CD14-positive monocyte (primary cell): ENCODE results near the gene SH3RF3. TPM values are rescaled to one million over a fixed set of nuclear protein-coding genes. Genes with fewer than 3 reads are reported as not detected.
A peak's percentile ranks its signal among the peaks of the same experiment; 100 is the strongest.

Experiments used
- DNase-seq, 3 donors: peaks; one replicate each; pipeline ENCODE4 v3.0.0-alpha.2; 2011 to 2022
- H2AFZ ChIP-seq: 2 replicates; pipeline ENCODE4 v1.6.0; 2012; ENCODE audit warnings: mild to moderate bottlenecking, low read depth, low read length, inconsistent platforms; ENCODE audit not compliant: insufficient read depth, poor library complexity, severe bottlenecking
- H3K27ac ChIP-seq, 2 donors: 1 replicate in 1 of 2; 2 replicates in 1 of 2; pipeline ENCODE4 v1.5.1; 2012 to 2013; ENCODE audit warnings: low read length in 2 of 2, control low read depth in 1 of 2, inconsistent platforms in 1 of 2, low read depth in 1 of 2, mild to moderate bottlenecking in 1 of 2
- H3K27me3 ChIP-seq, 2 donors: one replicate each; pipeline versions ENCODE4 v1.6.0 to v1.6.1; 2011 to 2013; ENCODE audit warnings: low read length in 2 of 2; ENCODE audit not compliant: control insufficient read depth in 2 of 2, insufficient read depth in 2 of 2
- H3K36me3 ChIP-seq, 2 donors: replicated peaks in 1 of 2; 1 replicate in 1 of 2; 2 replicates in 1 of 2; pipeline versions ENCODE4 v1.5.1 to v1.6.1; 2012 to 2013; ENCODE audit warnings: low read length in 2 of 2, control low read depth in 1 of 2, inconsistent platforms in 1 of 2, mild to moderate bottlenecking in 1 of 2; ENCODE audit not compliant: insufficient read depth in 2 of 2, control insufficient read depth in 1 of 2
- H3K4me1 ChIP-seq, 2 donors: 1 replicate in 1 of 2; 2 replicates in 1 of 2; pipeline versions ENCODE4 v1.5.1 to v1.6.1; 2012 to 2013; ENCODE audit warnings: low read length in 2 of 2, control low read depth in 1 of 2, inconsistent platforms in 1 of 2, mild to moderate bottlenecking in 1 of 2, moderate library complexity in 1 of 2; ENCODE audit not compliant: insufficient read depth in 2 of 2, control insufficient read depth in 1 of 2
- H3K4me2 ChIP-seq: replicated peaks from 2 replicates; pipeline ENCODE3; 2012; ENCODE audit warnings: low read length, moderate library complexity, mild to moderate bottlenecking; ENCODE audit not compliant: poor library complexity, severe bottlenecking; ENCODE audit errors: extremely low read depth
- H3K4me3 ChIP-seq, 3 experiments: fragments of 200-600 bp in 1 of 3; sonication (generic) in 1 of 3; replicated peaks in 1 of 3; 1 replicate in 2 of 3; 2 replicates in 1 of 3; pipeline ENCODE4 v1.5.1; 2011 to 2013; ENCODE audit warnings: low read length in 3 of 3, mild to moderate bottlenecking in 3 of 3, control low read depth in 2 of 3, low read depth in 2 of 3, inconsistent platforms in 1 of 3, moderate library complexity in 1 of 3
- H3K79me2 ChIP-seq: 2 replicates; pipeline ENCODE4 v1.6.0; 2012; ENCODE audit warnings: mild to moderate bottlenecking, control low read depth, inconsistent platforms, low read length, moderate library complexity; ENCODE audit not compliant: insufficient read depth
- H3K9ac ChIP-seq: 2 replicates; pipeline ENCODE4 v1.6.0; 2017; ENCODE audit warnings: low read length, mild to moderate bottlenecking; ENCODE audit not compliant: insufficient read depth, poor library complexity, severe bottlenecking
- H3K9me3 ChIP-seq, 2 donors: replicated peaks in 1 of 2; 1 replicate in 1 of 2; 2 replicates in 1 of 2; pipeline versions ENCODE4 v1.5.1 to v1.6.1; 2012 to 2013; ENCODE audit warnings: low read length in 2 of 2, control low read depth in 1 of 2; ENCODE audit not compliant: control insufficient read depth in 1 of 2, insufficient read depth in 1 of 2
- H4K20me1 ChIP-seq: 2 replicates; pipeline ENCODE4 v1.6.0; 2012; ENCODE audit warnings: mild to moderate bottlenecking, low read length, control low read depth, moderate library complexity; ENCODE audit not compliant: insufficient read depth
- H3K27ac Mint-ChIP-seq, 7 donors: one replicate each; pipeline ENCODE4 v1.8.0; 2020; ENCODE audit warnings: mild to moderate bottlenecking in 7 of 7, mixed read lengths in 7 of 7, moderate library complexity in 6 of 7, inconsistent platforms in 2 of 7
- H3K27me3 Mint-ChIP-seq, 3 donors: one replicate each; pipeline ENCODE4 v1.8.0; 2021 to 2022; ENCODE audit warnings: low read depth in 3 of 3, mild to moderate bottlenecking in 3 of 3, mixed read lengths in 3 of 3, moderate library complexity in 3 of 3, inconsistent platforms in 1 of 3
- H3K36me3 Mint-ChIP-seq, 2 donors: one replicate each; pipeline ENCODE4 v1.8.0; 2020; ENCODE audit warnings: mixed read lengths in 2 of 2, inconsistent platforms in 1 of 2, mild to moderate bottlenecking in 1 of 2
- H3K4me1 Mint-ChIP-seq: one replicate; pipeline ENCODE4 v1.8.0; 2020; ENCODE audit warnings: mild to moderate bottlenecking, mixed read lengths
- H3K4me3 Mint-ChIP-seq, 2 donors: one replicate each; pipeline ENCODE4 v1.8.0; 2020; ENCODE audit warnings: mild to moderate bottlenecking in 2 of 2, mixed read lengths in 2 of 2, moderate library complexity in 1 of 2
- H3K9me3 Mint-ChIP-seq, 7 donors: one replicate each; pipeline ENCODE4 v1.8.0; 2020 to 2022; ENCODE audit warnings: mixed read lengths in 7 of 7, mild to moderate bottlenecking in 6 of 7, moderate library complexity in 6 of 7, inconsistent platforms in 2 of 7
- WGBS: methylation state at CpG from one replicate; pipeline ENCODE4 v1.1.5; 2013; ENCODE audit warnings: missing lambda C conversion rate; ENCODE audit not compliant: insufficient coverage; 5-methylcytosine and 5-hydroxymethylcytosine counted together
- intact Hi-C, 2 donors: fragments of 100-400 bp; cut with micrococcal nuclease; formaldehyde crosslinking; loops; one replicate each; pipeline versions ENCODE4 v1.15.0 to v1.15.1; 2023
- polyA plus RNA-seq, 3 donors: library from polyadenylated mRNA; depleted of rRNA in 1 of 3; unstranded in 2 of 3; stranded (reverse) in 1 of 3; fragments of 300-500 nt in 2 of 3; fragments of >200 nt in 1 of 3; fragmentation: Illumina TruSeq in 2 of 3; gene quantifications; 1 replicate in 2 of 3; 2 replicates in 1 of 3; pipeline ENCODE4 v1.2.3, GENCODE V29; 2012 to 2021
- TF ChIP-seq, protein P1 (sequence below): fragments of 200-600 bp; IDR thresholded peaks from one replicate; pipeline ENCODE4 v1.8.0; 2022; ENCODE audit warnings: antibody characterized with exemption, mild to moderate bottlenecking

The SH3RF3 gene
- polyA plus RNA-seq, 3 donors, result 0.25 to 0.75 (median 0.34) TPM

DNA sequence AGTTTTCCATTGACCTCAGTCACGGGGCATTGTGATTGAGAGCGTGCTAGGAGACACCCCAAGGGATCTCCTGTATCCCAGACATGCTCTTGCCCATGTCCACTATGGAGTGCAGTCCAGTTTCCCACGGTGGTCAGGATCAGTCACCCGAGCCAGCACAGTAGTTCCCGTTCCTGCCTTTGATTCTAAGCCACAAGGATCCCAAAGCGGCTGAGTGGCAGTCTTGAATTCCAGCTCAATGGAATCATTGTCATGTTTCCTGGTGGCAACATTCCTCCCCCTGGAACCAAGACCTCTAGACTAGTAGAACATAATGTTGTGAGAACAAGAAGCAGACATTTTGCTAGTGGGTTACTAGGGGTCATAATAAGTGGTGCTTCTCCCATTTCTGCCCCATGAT is 330.5 kb downstream of the SH3RF3 start:
- no peak overlapping the region for H3K4me2 ChIP-seq
- no peaks in the 10 kb centered on the region for H3K4me1 ChIP-seq
- H3K27ac ChIP-seq, result no peak overlapping the region
- TF ChIP-seq, protein P1, sequence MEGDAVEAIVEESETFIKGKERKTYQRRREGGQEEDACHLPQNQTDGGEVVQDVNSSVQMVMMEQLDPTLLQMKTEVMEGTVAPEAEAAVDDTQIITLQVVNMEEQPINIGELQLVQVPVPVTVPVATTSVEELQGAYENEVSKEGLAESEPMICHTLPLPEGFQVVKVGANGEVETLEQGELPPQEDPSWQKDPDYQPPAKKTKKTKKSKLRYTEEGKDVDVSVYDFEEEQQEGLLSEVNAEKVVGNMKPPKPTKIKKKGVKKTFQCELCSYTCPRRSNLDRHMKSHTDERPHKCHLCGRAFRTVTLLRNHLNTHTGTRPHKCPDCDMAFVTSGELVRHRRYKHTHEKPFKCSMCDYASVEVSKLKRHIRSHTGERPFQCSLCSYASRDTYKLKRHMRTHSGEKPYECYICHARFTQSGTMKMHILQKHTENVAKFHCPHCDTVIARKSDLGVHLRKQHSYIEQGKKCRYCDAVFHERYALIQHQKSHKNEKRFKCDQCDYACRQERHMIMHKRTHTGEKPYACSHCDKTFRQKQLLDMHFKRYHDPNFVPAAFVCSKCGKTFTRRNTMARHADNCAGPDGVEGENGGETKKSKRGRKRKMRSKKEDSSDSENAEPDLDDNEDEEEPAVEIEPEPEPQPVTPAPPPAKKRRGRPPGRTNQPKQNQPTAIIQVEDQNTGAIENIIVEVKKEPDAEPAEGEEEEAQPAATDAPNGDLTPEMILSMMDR, result no peak
- Mint-ChIP-seq H3K27me3 (peaks cover 0 to 2% (median 0%) of the 10 kb centered on the region in 3 donors), H3K4me3 (no peak overlapping the region), H3K4me1 (no peaks in the 10 kb centered on the region), H3K36me3 (no peaks in the 10 kb centered on the region), H3K27ac (no peak overlapping the region), H3K9me3 (no peaks in the 10 kb centered on the region)
- H3K4me3 ChIP-seq, result no peak overlapping the region
- H2AFZ ChIP-seq, result no peak overlapping the region
- DNase-seq, result no peak
- H3K79me2 ChIP-seq, result no peaks in the 10 kb centered on the region
- WGBS, result 90% methylated on average over 3 of the region's 6 CpGs
- H3K27me3 ChIP-seq, result no peaks in the 10 kb centered on the region
- intact Hi-C loops, result no loop called here
- no peaks in the 10 kb centered on the region for H3K36me3 ChIP-seq
- no peak overlapping the region for H3K9ac ChIP-seq
- H3K9me3 ChIP-seq, result no peaks in the 10 kb centered on the region
- no peaks in the 10 kb centered on the region for H4K20me1 ChIP-seq

DNA sequence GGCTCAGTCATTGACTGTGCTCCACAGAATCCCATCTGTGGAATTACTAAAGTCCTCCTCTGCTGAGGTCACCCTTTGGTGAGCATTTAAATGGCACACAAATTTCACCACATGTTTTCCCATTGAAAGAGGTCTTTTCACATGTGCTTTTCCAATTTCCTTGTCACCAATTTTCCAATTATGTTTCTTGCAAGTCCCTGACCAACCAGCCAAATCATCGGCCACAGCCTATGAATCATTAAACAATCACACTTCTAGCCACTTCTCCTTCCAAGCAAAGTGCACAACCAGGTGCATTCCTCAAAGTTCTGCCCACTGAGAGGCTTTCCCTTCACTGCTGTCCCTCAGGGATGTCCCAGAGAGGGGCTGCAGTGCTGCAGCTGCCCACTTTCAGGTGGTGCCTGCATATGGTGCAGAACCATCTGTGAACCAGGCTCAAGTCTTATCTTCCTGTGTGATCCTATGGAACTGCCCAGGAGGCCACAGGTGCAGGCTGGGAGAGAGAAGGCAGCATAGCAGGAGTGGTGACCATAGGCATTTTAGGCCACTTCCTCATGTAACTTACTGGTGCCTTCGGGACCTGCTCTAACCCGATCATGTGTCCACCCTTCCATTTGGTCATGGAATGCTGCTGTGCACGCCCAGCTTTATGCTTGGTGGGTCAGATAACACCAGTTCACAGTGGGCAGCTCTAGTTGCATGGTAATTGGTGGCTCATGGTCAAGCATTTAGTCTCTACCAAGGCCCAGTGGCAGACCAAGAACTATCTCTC is 331.7 kb downstream of the SH3RF3 start:
- TF ChIP-seq, protein P1, result no peak
- Histone ChIP-seq H3K4me2 (no peak overlapping the region), H3K79me2 (no peaks in the 10 kb centered on the region), H3K9ac (no peak overlapping the region), H3K27me3 (no peaks in the 10 kb centered on the region), H2AFZ (no peak overlapping the region), H4K20me1 (no peaks in the 10 kb centered on the region), H3K4me1 (no peaks in the 10 kb centered on the region), H3K27ac (no peak overlapping the region), H3K4me3 (no peak overlapping the region), H3K36me3 (no peaks in the 10 kb centered on the region), H3K9me3 (no peaks in the 10 kb centered on the region)
- no peaks in the 10 kb centered on the region for H3K4me1 Mint-ChIP-seq
- H3K9me3 Mint-ChIP-seq, result peaks cover 0 to 3% (median 0%) of the 10 kb centered on the region in 7 donors
- H3K27ac Mint-ChIP-seq, result peak overlapping the region in 2 of 7 donors; percentile 1 to 36
- 87% methylated on average over 2 of the region's 4 CpGs for WGBS
- intact Hi-C loops, result no loop called here
- no peak for DNase-seq
- no peak overlapping the region for H3K4me3 Mint-ChIP-seq
- H3K27me3 Mint-ChIP-seq, result peaks cover 0 to 4% (median 2%) of the 10 kb centered on the region in 3 donors
- H3K36me3 Mint-ChIP-seq, result no peaks in the 10 kb centered on the region
